A549 (cell line): ENCODE results near the gene LRRC57.

Source experiments
- ATOH8 ChIP-seq: fragments of 250-450 bp; sonication (Bioruptor Pico); IDR thresholded peaks from 2 replicates; pipeline ENCODE4 v1.5.0; 2020; ENCODE audit warnings: low read depth, mild to moderate bottlenecking, moderate library complexity
- CHD2 ChIP-seq: fragments of 150-350 bp; IDR thresholded peaks from 2 replicates; pipeline ENCODE4 v1.6.1; 2014; ENCODE audit warnings: low read length; ENCODE audit not compliant: partially characterized antibody
- CTCF ChIP-seq: fragments of >200 bp; sonication (Bioruptor Twin); formaldehyde crosslinking; IDR thresholded peaks from 3 replicates; pipeline ENCODE4 v1.5.1; 2016
- EP300 ChIP-seq, 2 experiments: fragments of >200 bp; sonication (Bioruptor Twin); formaldehyde crosslinking; IDR thresholded peaks; 2 replicates in 1 of 2; 3 replicates in 1 of 2; pipeline ENCODE4 v1.6.1; 2016 to 2017
- ESRRA ChIP-seq: fragments of 150-350 bp; IDR thresholded peaks from 2 replicates; pipeline ENCODE4 v1.6.1; 2014; ENCODE audit warnings: mild to moderate bottlenecking, low read length, borderline replicate concordance
- MAX ChIP-seq: IDR thresholded peaks from 2 replicates; pipeline ENCODE4 v1.6.1; 2012
- MYC ChIP-seq: IDR thresholded peaks from 2 replicates; pipeline ENCODE4 v1.6.1; 2012; ENCODE audit warnings: mild to moderate bottlenecking, inconsistent platforms, low read length, improper control_type of control experiment, borderline replicate concordance
- NR3C1 ChIP-seq: fragments of >200 bp; sonication (Bioruptor Twin); formaldehyde crosslinking; IDR thresholded peaks from 3 replicates; pipeline ENCODE4 v1.6.1; 2017
- POLR2AphosphoS2 ChIP-seq: conservative IDR thresholded peaks from 2 replicates; pipeline ENCODE4 v1.6.1; 2012; ENCODE audit warnings: low read length, improper control_type of control experiment, inconsistent platforms
- RNF2 ChIP-seq: fragments of 200-600 bp; sonication (generic); IDR thresholded peaks from 2 replicates; pipeline ENCODE4 v1.6.1; 2016; ENCODE audit warnings: low read depth, mild to moderate bottlenecking, antibody characterized with exemption, moderate library complexity, borderline replicate concordance
- SMC3 ChIP-seq: fragments of >200 bp; sonication (Bioruptor Twin); formaldehyde crosslinking; IDR thresholded peaks from 3 replicates; pipeline ENCODE4 v1.6.1; 2018; ENCODE audit warnings: inconsistent platforms

GRCh38 chr15:42575188-42576039 is 26.8 kb upstream of the LRRC57 start, which contains the start of gene STARD9:
- TF ChIP-seq SMC3 (no peak), MAX (peak; percentile 96), CTCF (no peak), POLR2AphosphoS2 (no peak), NR3C1 (no peak), RNF2 (no peak), MYC (no peak), EP300 (IDR thresholded peaks at IDR 0.05) (no peak), ESRRA (no peak), CHD2 (no peak), ATOH8 (no peak)
